GM12891 (cell line): ENCODE measurements around the gene FBXO5.

Source experiments
- POLR2A ChIP-seq: IDR thresholded peaks from 2 replicates; pipeline ENCODE4 v1.6.1; 2011; ENCODE audit warnings: low read depth, low read length, control low read depth
- POLR2AphosphoS5 ChIP-seq: IDR thresholded peaks from 2 replicates; pipeline ENCODE4 v1.6.1; 2011; ENCODE audit warnings: low read depth, low read length, control low read depth
- SPI1 ChIP-seq: IDR thresholded peaks from 2 replicates; pipeline ENCODE4 v1.6.1; 2011; ENCODE audit warnings: low read depth, low read length, control low read depth
- TAF1 ChIP-seq: IDR thresholded peaks from 2 replicates; pipeline ENCODE4 v1.6.1; 2011; ENCODE audit warnings: low read depth, low read length, control low read depth

- TF ChIP-seq TAF1 (no peak), POLR2AphosphoS5 (no peak), POLR2A (no peak), SPI1 (no peak)
Observed at GRCh38 chr6:152954443-152954842, 28.4 kb downstream of the FBXO5 start.
